HG02852 (cell line): Measurements from ENCODE around the gene ARHGAP42.

Experiments
- ATAC-seq: cut with Tn5 transposase; IDR thresholded peaks from one replicate; pipeline ENCODE4 v1.9.1; 2021; ENCODE audit warnings: mild to moderate bottlenecking, moderate library complexity; ENCODE audit not compliant: unreplicated experiment

Gene ARHGAP42

GRCh38 chr11:100830274-100830673 is 143.2 kb downstream of the ARHGAP42 start:
- ATAC-seq: no peak

- no peak for ATAC-seq
Measured at GRCh38 chr11:100830978-100831732, 144.1 kb downstream of the ARHGAP42 start.

DNA sequence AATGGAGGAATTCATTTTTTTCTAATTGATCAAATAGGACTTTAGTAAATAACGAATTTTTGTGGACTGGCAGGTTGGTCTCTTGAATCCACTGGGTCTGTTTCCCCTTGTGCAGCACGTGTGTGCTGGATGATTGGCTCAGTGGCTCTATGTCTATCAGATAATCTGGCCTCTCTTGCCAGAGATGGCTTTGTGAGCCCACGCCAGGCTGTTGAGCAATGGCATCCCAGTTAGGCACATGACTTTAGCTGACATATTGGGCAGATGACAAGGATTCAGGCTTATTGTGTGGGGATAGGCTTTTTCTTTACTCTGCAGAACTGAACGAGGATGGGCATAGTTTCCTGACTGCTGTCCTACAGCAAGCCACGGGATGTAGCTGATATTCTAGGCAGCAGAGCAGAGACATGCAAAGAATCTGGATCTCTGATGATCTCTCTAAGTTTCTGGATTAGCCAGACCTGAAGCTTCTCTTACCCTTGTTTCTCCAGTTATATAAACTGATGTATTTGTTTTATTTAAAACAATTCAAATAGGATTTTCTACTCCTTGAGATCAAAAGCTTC is 144.9 kb downstream of the ARHGAP42 start:
- ATAC-seq: no peak

GRCh38 chr11:100832829-100833228 is 145.7 kb downstream of the ARHGAP42 start:
- ATAC-seq: no peak

DNA sequence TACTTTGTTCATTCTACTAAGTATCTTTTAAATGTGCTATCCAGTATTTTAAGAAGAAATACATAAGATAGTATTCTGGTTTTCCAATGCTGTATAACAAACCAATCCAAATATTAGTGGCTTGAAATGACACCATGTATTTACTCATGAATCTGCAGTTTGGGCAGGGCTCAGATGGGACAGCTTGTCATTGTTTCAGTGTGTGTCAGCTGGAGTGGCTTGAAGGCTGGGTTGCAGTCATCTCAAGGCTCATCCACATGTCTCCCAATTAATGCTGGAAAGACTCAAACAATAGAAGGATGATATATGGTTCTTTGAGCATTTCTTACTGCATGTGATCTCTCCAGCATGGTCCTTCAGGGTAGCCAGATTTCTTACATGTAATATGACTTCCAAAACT is 146.2 kb downstream of the ARHGAP42 start:
- ATAC-seq: no peak

DNA sequence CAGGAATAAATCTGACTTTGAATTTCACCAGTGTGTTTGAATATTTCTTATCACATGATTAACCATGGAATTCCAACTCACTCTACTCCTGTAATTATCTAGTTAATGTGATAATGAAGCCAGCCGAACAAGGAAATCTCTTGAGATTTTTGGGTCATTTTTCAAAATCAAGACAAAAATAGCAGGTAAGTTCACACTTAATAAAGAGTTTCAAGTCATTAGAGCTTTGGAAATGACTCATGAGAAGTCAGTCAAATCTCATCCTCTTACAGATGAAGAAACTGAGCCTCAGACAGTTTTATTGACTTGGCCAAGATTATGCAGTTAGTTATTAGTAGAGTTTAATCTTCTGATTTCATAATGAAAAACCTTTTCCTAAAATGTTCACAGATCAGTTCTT is 148.8 kb downstream of the ARHGAP42 start:
- no peak for ATAC-seq

GRCh38 chr11:100837311-100837710 is 150.2 kb downstream of the ARHGAP42 start:
- ATAC-seq: no peak

GRCh38 chr11:100841711-100842407 is 154.8 kb downstream of the ARHGAP42 start:
- no peak for ATAC-seq

DNA sequence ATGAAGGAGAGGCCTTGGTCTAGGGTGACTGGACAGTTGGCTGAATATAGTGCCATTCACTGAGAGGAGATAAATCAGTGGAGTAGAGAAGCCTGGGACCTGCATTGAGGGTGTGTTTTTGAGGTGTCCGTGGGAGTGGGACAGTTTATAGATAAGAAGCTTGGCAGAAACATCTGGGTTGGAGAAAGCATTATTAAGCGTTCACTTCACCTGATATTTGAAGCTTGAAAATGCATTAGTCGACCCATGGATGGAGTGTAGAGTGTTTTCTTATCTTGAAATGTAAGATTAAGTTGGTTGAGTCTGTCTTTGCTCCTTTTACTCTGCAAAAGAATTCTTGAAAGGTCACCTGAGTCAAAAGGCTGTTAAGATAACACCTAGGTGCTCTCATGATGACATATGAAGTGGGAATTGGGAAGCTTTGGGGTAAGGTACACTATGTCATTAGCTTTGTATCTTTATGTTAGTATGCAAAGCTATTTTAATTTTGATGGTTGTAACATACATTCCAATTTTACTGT is 160.7 kb downstream of the ARHGAP42 start:
- no peak for ATAC-seq

GRCh38 chr11:100849009-100849900 is 162.2 kb downstream of the ARHGAP42 start:
- ATAC-seq: no peak

DNA sequence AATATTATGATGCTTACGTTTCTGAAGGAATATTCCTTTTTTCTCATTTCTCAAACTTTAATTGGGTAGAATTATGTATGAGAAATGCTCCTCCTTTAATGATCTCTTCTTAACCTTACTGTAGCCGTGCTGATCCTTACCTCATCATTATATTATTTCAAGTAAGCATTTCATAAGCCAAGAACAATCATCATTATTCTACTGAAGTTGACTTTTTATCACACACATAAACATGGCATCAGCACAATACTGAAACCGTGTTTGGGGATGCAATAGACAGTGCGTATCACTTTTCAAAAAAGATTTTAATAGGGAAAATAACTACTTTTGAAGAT is 162.8 kb downstream of the ARHGAP42 start:
- no peak for ATAC-seq

- ATAC-seq: no peak
Measured at GRCh38 chr11:100851147-100851546, 164.1 kb downstream of the ARHGAP42 start.

GRCh38 chr11:100851584-100852152 is 164.6 kb downstream of the ARHGAP42 start:
- no peak for ATAC-seq

DNA sequence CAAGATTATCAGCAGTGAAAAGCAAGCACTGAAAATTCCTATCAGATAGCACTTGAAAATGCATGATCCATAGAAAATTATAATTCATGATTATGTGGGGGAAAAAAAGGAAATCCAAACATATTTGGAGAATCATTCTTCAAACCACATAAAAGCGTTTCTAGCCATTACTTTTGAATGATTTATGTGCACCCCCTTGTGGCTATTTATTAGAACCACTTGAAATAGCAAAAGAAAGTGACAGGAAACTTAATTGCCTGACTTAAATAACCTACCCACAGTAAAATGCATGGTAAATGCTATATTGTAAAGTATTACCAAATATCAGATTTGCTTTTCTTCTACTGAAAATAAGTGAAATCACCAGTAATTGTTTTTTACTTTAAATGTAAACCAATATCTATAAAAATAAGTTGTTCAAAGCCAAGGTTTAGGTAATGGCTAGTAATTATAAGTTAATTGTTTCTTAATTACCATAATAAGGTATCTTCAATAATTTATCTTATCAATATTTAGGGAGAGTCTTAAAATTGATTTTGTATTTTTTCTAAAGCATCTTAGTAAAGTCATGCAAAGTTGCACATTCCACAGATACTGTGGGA is 168.5 kb downstream of the ARHGAP42 start:
- peak; percentile 77 for ATAC-seq

- ATAC-seq: no peak
Measured at GRCh38 chr11:100857236-100858005, 170.3 kb downstream of the ARHGAP42 start.

- ATAC-seq: no peak
Measured at GRCh38 chr11:100860318-100861155, 173.4 kb downstream of the ARHGAP42 start.

DNA sequence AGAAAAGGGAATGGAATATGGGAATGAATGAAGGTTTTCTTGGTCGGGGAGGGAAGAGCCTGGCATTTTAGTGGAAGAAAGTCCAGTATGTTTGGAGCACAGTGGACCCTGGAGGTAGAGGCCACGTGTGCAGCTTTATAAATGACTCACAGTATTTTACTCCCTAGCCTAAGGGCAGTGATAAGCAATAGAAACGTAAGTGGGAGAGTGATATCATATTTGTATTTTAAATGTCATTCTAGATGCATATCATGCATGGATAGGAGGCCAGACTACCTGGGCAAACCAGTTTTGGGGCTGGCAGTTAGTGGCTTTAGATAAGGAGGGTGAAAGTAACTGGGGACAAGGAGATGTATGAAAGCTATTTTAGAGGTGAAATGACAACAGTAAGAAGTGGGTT is 174.1 kb downstream of the ARHGAP42 start:
- no peak for ATAC-seq

DNA sequence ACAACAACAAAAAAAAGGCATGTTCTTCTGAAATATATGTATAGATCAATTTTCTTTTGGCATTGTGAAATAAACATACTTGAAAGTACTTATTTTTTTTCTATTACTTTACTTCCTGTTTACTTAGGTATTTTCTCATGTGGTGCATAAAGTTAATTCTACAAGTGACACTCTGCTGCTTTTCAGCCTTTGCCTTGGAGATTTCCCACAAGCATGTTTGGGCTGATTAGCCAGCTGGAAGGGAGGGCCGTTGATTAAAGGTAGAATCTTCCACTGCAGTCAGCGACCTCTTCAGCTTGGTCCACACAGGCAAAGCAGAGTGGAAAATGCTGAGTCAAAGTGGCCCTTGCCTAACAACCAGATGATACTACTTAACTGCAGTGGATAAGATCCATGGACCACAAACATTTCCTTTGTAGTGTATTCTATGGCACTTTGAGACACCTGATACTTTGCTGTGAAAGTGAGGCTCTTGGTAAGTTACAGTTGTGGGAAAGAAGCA is 176.0 kb downstream of the ARHGAP42 start:
- peak; percentile 87 for ATAC-seq
